KG1 (cell line): ENCODE measurements around the gene DGCR8.

Experiments
- DNase-seq: peaks from one replicate; lab custom pipeline; 2025; lab: John Stamatoyannopoulos, UW

Gene DGCR8

GRCh38 chr22:20089977-20090729, 10.1 kb downstream of the DGCR8 start:
- DNase-seq: no peak

- DNase-seq: no peak
Observed at GRCh38 chr22:20090730-20091240, 10.7 kb downstream of the DGCR8 start.

- no peak for DNase-seq
Observed at GRCh38 chr22:20091690-20092476, 11.8 kb downstream of the DGCR8 start.

- DNase-seq: no peak
Observed at GRCh38 chr22:20092477-20092854, 12.4 kb downstream of the DGCR8 start.

GRCh38 chr22:20093418-20094196, 13.6 kb downstream of the DGCR8 start:
- DNase-seq: no peak

- no peak for DNase-seq
Observed at GRCh38 chr22:20094197-20094807, 14.3 kb downstream of the DGCR8 start.

GRCh38 chr22:20095521-20095920, 15.5 kb downstream of the DGCR8 start:
- DNase-seq: no peak

GRCh38 chr22:20096574-20097420, 16.8 kb downstream of the DGCR8 start:
- no peak for DNase-seq

GRCh38 chr22:20099099-20099711, 19.2 kb downstream of the DGCR8 start:
- DNase-seq: no peak

- DNase-seq: no peak
Observed at GRCh38 chr22:20101638-20102037, 21.6 kb downstream of the DGCR8 start.

GRCh38 chr22:20102203-20102780, 22.3 kb downstream of the DGCR8 start:
- DNase-seq: no peak

GRCh38 chr22:20105456-20106204, 25.6 kb downstream of the DGCR8 start:
- no peak for DNase-seq

GRCh38 chr22:20106205-20106848, 26.3 kb downstream of the DGCR8 start:
- no peak for DNase-seq

- no peak for DNase-seq
Observed at GRCh38 chr22:20106849-20107237, 26.8 kb downstream of the DGCR8 start.

- DNase-seq: no peak
Observed at GRCh38 chr22:20107471-20107901, 27.4 kb downstream of the DGCR8 start.

GRCh38 chr22:20107951-20108756, 28.1 kb downstream of the DGCR8 start:
- DNase-seq: no peak

GRCh38 chr22:20108757-20109230, 28.8 kb downstream of the DGCR8 start:
- DNase-seq: no peak
